ENCODE measurements around the gene PNO1.

GRCh38 chr2:68134554-68134953, 23.1 kb upstream of the PNO1 start:
- TF ChIP-seq POLR2A (IDR thresholded peaks at IDR 0.05), result no peak
- no peak for TF ChIP-seq CTCF (IDR thresholded peaks at IDR 0.05)
- no peak for TF ChIP-seq POLR2AphosphoS5 (IDR thresholded peaks at IDR 0.05; ENCODE audit: insufficient read depth in 1 of 2, low read depth in 1 of 2)
